ENCODE results near the gene HECW1. TPM values are rescaled to one million over a fixed set of nuclear protein-coding genes. Genes with fewer than 3 reads are reported as not detected.

The HECW1 gene
- total and polyA plus RNA-seq, 2 of the 13 experiments (the other 11 are each of a cell fraction or from before 2014, with no cell fraction given) = not detected

- Histone ChIP-seq H3K36me3 (replicated peaks in 1 of 2; ENCODE audit: control insufficient read depth in 1 of 2, insufficient read depth in 2 of 2, low read length in 2 of 2) (no peaks in the 10 kb centered on the region), H3K27ac (ENCODE audit: extremely low read length, insufficient read depth, low read length) (no peak overlapping the region), H3K79me2 (ENCODE audit: insufficient read depth, low read length) (no peaks in the 10 kb centered on the region), H3K27me3 (ENCODE audit: control insufficient read depth in 1 of 2, insufficient read depth in 2 of 2, low read length in 2 of 2) (no peaks in the 10 kb centered on the region), H3K9ac (ENCODE audit: insufficient read depth, low read depth, low read length) (no peak overlapping the region), H3K4me3 (replicated peaks in 1 of 3; ENCODE audit: insufficient read depth in 1 of 3, low read depth in 2 of 3, low read length in 3 of 3) (peak overlapping the region in 1 of 3 experiments; percentile 9; a peak in 1 of 6 replicates), H4K20me1 (ENCODE audit: insufficient read depth, low read length) (no peaks in the 10 kb centered on the region), H2AFZ (ENCODE audit: low read length) (no peak overlapping the region), H3K4me2 (ENCODE audit: low read depth, low read length) (peak overlapping the region; percentile 64), H3K9me3 (ENCODE audit: low read length) (no peaks in the 10 kb centered on the region), H3K4me1 (ENCODE audit: insufficient read depth, low read length) (peaks cover 38% of the 10 kb centered on the region)
- peak; percentile 93 for ATAC-seq
- in situ Hi-C loops (cut with HindIII; ENCODE audit: extremely low pct_ligation_motif_present, low pct_unique_long_range_greater_than_20kb) (loop anchor here (25.0 kb wide), 2 partner anchors 256 to 381 kb away; no protein-coding TSS in a partner anchor), intact Hi-C loops (cut with micrococcal nuclease; ENCODE audit: unreplicated experiment) (loop anchor here (1.0 to 10.0 kb wide), 7 partner anchors 23 to 1851 kb away; partner anchors contain the start of gene STK17A)
- no TSS peak for BruUV-seq (replicated peaks)
- peak; percentile 49 for DNase-seq (ENCODE audit: low spot score)
- ChIA-PET POLR2A (interaction anchor here (0.8 kb wide), 1 partner anchor 127 kb away, joined by 4 read pairs; the partner anchor contains the start of gene STK17A), CTCF (ENCODE audit: low intra/inter-chr PET ratio, low total read pairs) (interaction anchor here (2.3 to 3.3 kb wide), 2 partner anchors 55 to 383 kb away, joined by 11 to 14 read pairs; no protein-coding TSS in a partner anchor)
- under 1% methylated on average over 14 of the region's 14 CpGs for WGBS (ENCODE audit: low lambda C conversion rate)
- FAIRE-seq = no peak
- TF ChIP-seq SETDB1 (CRISPR knock-in tag; IDR thresholded peaks at IDR 0.05; ENCODE audit: borderline replicate concordance) (no peak), ZSCAN20 (CRISPR knock-in tag; IDR thresholded peaks at IDR 0.05; ENCODE audit: borderline replicate concordance) (no peak), BATF2 (CRISPR knock-in tag; IDR thresholded peaks at IDR 0.05) (no peak), ZSCAN31 (CRISPR knock-in tag; IDR thresholded peaks at IDR 0.05; ENCODE audit: low read depth) (no peak), JARID2 (CRISPR knock-in tag; IDR thresholded peaks at IDR 0.05; ENCODE audit: insufficient replicate concordance) (no peak), CBFB (CRISPR knock-in tag; IDR thresholded peaks at IDR 0.05) (no peak), FOXC1 (CRISPR knock-in tag; IDR thresholded peaks at IDR 0.05; ENCODE audit: borderline replicate concordance) (peak; percentile 51; the same call in 1 of the 2 replicates), CREM (IDR thresholded peaks at IDR 0.05) (no peak), CREM (CRISPR knock-in tag; IDR thresholded peaks at IDR 0.05) (no peak), GMEB1 (CRISPR knock-in tag; IDR thresholded peaks at IDR 0.05; ENCODE audit: borderline replicate concordance) (no peak), ZNF879 (CRISPR knock-in tag; IDR thresholded peaks at IDR 0.05) (no peak), ATF7 (IDR thresholded peaks at IDR 0.05) (no peak), ATF7 (CRISPR knock-in tag; IDR thresholded peaks at IDR 0.05) (no peak), RXRB (CRISPR knock-in tag; IDR thresholded peaks at IDR 0.05; ENCODE audit: borderline replicate concordance) (no peak), DNMT1 (CRISPR knock-in tag; IDR thresholded peaks at IDR 0.05) (no peak), SP140L (CRISPR knock-in tag; IDR thresholded peaks at IDR 0.05; ENCODE audit: borderline replicate concordance) (peak; percentile 51; the same call in 1 of the 2 replicates), STAG1 (CRISPR knock-in tag; IDR thresholded peaks at IDR 0.05) (peak; percentile 89), ZNF160 (CRISPR knock-in tag; IDR thresholded peaks at IDR 0.05) (no peak), CREB1 (IDR thresholded peaks at IDR 0.05) (no peak), CREB1 (CRISPR knock-in tag; IDR thresholded peaks at IDR 0.05) (no peak), ARID5B (CRISPR knock-in tag; IDR thresholded peaks at IDR 0.05) (peak; percentile 33; the same call in 1 of the 2 replicates)
These were observed 343.8 kb downstream of the HECW1 start for GRCh38 chr7:43456200-43456599.

Data from HepG2 (cell line).